K562 (cell line): ENCODE results near the gene PTGIR.

Source experiments
- RBM22 ChIP-seq: fragments of 200-400 bp; formaldehyde crosslinking; IDR thresholded peaks from 2 replicates; pipeline ENCODE4 v1.6.1; 2018; ENCODE audit warnings: low read length, low read depth; ENCODE audit not compliant: poor library complexity, severe bottlenecking
- SIN3B ChIP-seq: fragments of 450-650 bp; IDR thresholded peaks from 2 replicates; pipeline ENCODE4 v1.6.1; 2017; ENCODE audit warnings: low read depth, mild to moderate bottlenecking, moderate library complexity
- SMAD3 ChIP-seq: fragments of 450-650 bp; formaldehyde crosslinking; conservative IDR thresholded peaks from 2 replicates; pipeline ENCODE4 v1.4.0; 2020; ENCODE audit warnings: mild to moderate bottlenecking
- TSC22D4 ChIP-seq: fragments of 450-650 bp; IDR thresholded peaks from 2 replicates; pipeline ENCODE4 v1.6.1; 2016; ENCODE audit warnings: missing genetic modification characterization, missing biosample characterization, control low read depth
- ZNF75A ChIP-seq: fragments of 450-650 bp; formaldehyde crosslinking; IDR thresholded peaks from 2 replicates; pipeline ENCODE4 v1.4.0; 2020; ENCODE audit warnings: mild to moderate bottlenecking

DNA sequence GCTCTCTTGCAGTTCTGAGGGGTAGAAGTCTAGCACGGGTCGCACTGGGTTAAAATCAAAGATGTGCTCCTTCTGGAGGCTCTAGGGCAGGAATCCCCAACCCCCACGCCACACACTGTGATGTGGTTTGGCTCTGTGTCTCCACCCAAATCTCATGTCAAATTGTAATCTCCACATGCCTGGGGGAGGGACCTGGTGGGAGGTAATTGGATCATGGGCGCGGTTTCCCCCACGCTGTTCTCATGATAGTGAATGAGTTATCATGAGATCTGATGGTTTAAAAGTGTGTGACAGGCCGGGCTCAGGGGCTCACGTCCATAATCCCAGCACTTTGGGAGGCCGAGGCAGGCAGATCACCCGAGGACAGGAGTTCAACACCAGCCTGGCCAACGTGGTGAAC, 50.4 kb downstream of the PTGIR start:
- TF ChIP-seq TSC22D4 (no peak), RBM22 (no peak), ZNF75A (CRISPR knock-in tag) (no peak), SMAD3 (no peak), SIN3B (no peak)
